Astrocyte (in vitro differentiated cells and primary cell): ENCODE data around the gene C20orf204.

Experiments used
- EZH2 ChIP-seq: IDR thresholded peaks from 2 replicates; pipeline ENCODE4 v1.6.1; 2012; ENCODE audit warnings: mild to moderate bottlenecking, low read length, inconsistent platforms; ENCODE audit not compliant: insufficient read depth
- TF ChIP-seq, protein P1 (sequence below): IDR thresholded peaks from 2 replicates; pipeline ENCODE4 v1.5.1; 2011; ENCODE audit warnings: low read depth, mild to moderate bottlenecking, inconsistent platforms, low read length, moderate library complexity; ENCODE audit not compliant: insufficient read depth

DNA sequence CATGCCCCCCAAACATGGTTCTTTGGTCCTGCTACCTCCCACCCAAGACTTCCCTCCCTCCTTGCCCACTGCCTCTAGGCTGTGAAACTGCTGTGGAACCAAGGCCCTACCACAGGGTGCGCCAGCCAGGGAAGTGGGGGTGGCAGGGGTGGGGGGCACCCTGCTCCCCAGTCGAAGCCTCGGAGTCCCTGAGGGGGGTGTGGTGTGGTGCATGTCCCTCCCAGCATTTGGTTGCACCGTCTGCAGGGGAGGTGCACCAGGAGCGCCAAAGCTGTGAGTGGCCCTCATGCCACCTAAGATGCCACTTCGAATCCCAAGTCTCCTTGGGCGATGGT, 41.5 kb downstream of the C20orf204 start:
- no peak for TF ChIP-seq EZH2
- TF ChIP-seq, protein P1, sequence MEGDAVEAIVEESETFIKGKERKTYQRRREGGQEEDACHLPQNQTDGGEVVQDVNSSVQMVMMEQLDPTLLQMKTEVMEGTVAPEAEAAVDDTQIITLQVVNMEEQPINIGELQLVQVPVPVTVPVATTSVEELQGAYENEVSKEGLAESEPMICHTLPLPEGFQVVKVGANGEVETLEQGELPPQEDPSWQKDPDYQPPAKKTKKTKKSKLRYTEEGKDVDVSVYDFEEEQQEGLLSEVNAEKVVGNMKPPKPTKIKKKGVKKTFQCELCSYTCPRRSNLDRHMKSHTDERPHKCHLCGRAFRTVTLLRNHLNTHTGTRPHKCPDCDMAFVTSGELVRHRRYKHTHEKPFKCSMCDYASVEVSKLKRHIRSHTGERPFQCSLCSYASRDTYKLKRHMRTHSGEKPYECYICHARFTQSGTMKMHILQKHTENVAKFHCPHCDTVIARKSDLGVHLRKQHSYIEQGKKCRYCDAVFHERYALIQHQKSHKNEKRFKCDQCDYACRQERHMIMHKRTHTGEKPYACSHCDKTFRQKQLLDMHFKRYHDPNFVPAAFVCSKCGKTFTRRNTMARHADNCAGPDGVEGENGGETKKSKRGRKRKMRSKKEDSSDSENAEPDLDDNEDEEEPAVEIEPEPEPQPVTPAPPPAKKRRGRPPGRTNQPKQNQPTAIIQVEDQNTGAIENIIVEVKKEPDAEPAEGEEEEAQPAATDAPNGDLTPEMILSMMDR = no peak
